GM20000 (cell line): ENCODE data around the gene ZXDA.
A peak's percentile ranks its signal among the peaks of the same experiment; 100 is the strongest.
"Not testable (repeated sequence)": the region's sequence is repeated elsewhere in the genome, so short reads cannot be mapped to it uniquely, and the experiment has no call there.

ENCODE experiments used
- DNase-seq: peaks from one replicate; pipeline ENCODE4 v3.0.0; 2012; ENCODE audit warnings: low spot score
- TF ChIP-seq, protein P1 (sequence below): IDR thresholded peaks from 2 replicates; pipeline ENCODE4 v1.5.1; 2012; ENCODE audit warnings: mild to moderate bottlenecking, control low read depth; ENCODE audit errors: extremely low read depth, missing control alignments

ZXDA gene

DNA sequence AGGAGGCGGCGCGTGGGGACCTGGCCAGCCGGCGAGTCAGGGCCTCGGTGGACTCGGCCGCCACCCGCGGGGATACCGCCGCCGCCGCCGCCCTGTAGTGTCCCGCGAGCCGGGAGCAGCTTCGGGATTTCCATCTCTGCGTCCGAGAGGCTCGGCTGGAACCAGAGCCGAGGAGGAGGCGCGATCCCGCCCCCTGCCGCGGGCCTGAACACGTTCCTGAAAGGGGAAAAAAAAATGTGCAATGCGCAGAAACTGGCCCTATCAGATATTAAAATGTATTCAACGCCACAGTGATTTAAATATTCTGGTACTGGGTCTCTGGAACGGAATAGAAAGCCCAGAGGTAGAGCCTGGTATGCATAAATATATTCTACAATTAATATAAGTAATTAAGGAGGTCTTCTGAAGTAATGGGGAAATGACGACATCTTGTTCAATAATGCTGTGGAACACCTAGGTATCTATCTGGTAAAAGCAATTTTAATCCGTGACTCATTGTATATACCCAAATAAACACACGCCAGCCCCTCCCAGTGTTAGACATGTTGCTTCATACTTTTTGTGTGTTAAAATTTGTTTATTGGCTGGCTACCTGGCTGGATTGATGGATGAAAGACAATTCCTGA is at the start of gene ZXDA:
ZXDA (minus strand) TSS at position 172 of the 626 bp plus-strand sequence; CDS start at position 134, 38 bp downstream.
- DNase-seq = not testable (repeated sequence)

GRCh38 chrX:57952320-57952678 is 42.0 kb upstream of the ZXDA start:
- TF ChIP-seq, protein P1, sequence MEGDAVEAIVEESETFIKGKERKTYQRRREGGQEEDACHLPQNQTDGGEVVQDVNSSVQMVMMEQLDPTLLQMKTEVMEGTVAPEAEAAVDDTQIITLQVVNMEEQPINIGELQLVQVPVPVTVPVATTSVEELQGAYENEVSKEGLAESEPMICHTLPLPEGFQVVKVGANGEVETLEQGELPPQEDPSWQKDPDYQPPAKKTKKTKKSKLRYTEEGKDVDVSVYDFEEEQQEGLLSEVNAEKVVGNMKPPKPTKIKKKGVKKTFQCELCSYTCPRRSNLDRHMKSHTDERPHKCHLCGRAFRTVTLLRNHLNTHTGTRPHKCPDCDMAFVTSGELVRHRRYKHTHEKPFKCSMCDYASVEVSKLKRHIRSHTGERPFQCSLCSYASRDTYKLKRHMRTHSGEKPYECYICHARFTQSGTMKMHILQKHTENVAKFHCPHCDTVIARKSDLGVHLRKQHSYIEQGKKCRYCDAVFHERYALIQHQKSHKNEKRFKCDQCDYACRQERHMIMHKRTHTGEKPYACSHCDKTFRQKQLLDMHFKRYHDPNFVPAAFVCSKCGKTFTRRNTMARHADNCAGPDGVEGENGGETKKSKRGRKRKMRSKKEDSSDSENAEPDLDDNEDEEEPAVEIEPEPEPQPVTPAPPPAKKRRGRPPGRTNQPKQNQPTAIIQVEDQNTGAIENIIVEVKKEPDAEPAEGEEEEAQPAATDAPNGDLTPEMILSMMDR = no peak
- no peak for DNase-seq

- TF ChIP-seq, protein P1 = no peak
- DNase-seq = no peak
Measured at GRCh38 chrX:57951666-57952319, 41.5 kb upstream of the ZXDA start.

DNA sequence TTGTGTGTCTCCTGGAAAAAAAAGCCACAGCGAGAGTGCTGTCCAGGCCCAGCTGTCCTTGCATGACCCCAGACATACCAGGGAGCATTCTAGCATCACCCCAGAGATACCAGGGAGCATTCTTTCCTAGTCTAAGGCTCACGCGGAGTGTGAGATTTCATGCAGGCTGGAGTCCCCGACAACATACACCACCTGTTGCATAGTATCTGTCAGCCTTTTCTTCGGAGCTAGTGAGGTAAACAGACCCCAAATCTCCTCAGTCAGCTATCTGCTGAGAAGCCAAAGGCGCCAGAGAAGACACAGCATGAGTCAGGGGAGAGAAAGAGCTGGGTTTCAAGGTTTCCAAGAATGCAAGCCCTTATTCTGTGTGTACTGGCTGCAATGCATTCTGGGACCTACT is 23.1 kb upstream of the ZXDA start:
- TF ChIP-seq, protein P1 = no peak
- no peak for DNase-seq

DNA sequence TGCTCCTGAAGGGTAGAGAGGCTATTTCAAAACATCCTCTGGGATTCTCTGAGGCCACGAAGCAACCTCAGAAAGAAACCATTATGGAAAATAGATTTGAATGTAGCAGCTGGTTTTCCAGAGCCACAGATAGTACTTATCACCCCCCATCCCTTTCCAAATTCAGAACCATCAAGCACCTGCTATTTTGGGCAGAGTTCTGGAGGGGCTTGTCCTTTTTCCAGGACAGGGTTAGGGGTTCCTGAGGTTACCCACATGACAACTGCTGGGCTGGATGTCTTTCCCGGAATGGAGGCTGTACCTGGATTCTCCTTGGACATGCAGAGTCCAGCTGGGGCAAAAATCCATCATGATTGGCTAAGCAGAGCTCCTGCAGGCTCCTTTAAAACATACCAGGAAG is 22.0 kb upstream of the ZXDA start:
- TF ChIP-seq, protein P1 = no peak
- DNase-seq = no peak

DNA sequence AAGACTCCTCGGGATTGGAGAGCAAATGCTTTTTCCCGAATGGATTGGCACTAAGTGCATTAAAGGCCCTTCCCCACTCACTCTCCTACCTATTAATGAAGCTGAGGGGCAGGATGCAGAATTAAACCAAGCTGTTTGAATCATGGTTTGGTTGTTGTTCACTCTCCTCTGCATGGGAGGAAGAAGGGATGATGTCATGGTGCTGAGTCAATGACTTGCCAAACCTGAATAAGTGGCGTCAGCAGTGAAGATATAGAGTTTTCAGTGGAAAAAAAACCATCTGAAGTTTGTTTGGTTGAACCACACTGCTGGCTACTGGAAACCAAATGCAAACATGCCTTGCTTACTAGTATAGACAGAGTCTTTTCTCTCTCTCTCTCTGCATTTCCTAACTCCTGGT is 19.8 kb upstream of the ZXDA start:
- TF ChIP-seq, protein P1 = no peak
- DNase-seq = no peak

DNA sequence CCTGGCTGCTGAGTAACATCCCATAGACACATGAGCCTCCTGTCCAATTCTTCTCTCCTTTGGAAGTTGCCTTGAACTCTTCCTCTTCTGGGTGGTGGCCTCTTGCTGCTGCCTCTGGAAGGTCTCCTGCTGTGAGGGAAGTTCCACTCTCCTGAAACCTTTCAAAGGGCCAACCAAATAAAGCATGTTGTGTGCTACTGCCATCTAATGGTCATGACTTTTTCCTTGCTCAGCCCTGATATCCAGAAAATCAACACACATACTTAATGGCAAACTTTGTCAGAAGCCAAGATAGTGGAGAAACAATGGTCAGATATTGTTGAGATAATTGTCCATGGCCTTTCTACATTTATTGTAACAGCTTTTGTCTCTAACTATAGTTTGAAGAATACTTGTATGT is 19.1 kb upstream of the ZXDA start:
- TF ChIP-seq, protein P1 = peak; percentile 41

GRCh38 chrX:57925806-57926205 is 15.5 kb upstream of the ZXDA start:
- TF ChIP-seq, protein P1 = no peak
- DNase-seq = no peak

More for the DNA sequence above, 19.1 kb upstream of the ZXDA start:
- peak; percentile 7 for DNase-seq
